Measurements from ENCODE around the gene CBY1.

DNA sequence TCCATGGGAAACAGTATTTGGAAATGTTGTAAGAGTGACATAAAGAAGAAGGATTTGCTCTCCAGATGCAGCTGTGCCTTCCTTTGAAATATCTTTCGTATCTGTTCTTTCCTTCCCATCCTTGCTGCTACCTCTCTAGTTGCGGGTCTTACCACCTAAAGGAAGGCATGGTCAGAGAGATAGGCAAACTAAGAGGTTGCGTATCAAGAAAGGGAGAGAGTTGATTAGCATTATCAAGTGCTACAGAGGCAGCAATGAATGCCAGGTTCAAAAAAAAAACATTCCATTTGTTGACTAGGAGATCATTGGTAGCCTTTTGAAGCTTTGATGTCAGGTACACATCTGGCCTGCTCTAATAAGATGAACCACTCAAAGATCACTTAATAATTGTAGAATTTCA is 53.9 kb downstream of the CBY1 start:
- TF ChIP-seq, protein P1, sequence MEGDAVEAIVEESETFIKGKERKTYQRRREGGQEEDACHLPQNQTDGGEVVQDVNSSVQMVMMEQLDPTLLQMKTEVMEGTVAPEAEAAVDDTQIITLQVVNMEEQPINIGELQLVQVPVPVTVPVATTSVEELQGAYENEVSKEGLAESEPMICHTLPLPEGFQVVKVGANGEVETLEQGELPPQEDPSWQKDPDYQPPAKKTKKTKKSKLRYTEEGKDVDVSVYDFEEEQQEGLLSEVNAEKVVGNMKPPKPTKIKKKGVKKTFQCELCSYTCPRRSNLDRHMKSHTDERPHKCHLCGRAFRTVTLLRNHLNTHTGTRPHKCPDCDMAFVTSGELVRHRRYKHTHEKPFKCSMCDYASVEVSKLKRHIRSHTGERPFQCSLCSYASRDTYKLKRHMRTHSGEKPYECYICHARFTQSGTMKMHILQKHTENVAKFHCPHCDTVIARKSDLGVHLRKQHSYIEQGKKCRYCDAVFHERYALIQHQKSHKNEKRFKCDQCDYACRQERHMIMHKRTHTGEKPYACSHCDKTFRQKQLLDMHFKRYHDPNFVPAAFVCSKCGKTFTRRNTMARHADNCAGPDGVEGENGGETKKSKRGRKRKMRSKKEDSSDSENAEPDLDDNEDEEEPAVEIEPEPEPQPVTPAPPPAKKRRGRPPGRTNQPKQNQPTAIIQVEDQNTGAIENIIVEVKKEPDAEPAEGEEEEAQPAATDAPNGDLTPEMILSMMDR (conservative IDR thresholded peaks at IDR 0.05 in 1 of 2, IDR thresholded peaks at IDR 0.05 in 1 of 2; ENCODE audit: extremely low read depth in 1 of 2, insufficient read depth in 1 of 2, low read depth in 1 of 2, low read length in 2 of 2) = no peak
- no peak for TF ChIP-seq EZH2 (IDR thresholded peaks at IDR 0.05; ENCODE audit: borderline replicate concordance, low read length)
